HG03521 (cell line): ENCODE results near the gene DUSP5.
A peak's percentile ranks its signal among the peaks of the same experiment; 100 is the strongest.

Source experiments
- ATAC-seq: cut with Tn5 transposase; IDR thresholded peaks from one replicate; pipeline ENCODE4 v1.9.1; 2021; ENCODE audit warnings: mild to moderate bottlenecking, moderate library complexity; ENCODE audit not compliant: unreplicated experiment

Gene DUSP5

DNA sequence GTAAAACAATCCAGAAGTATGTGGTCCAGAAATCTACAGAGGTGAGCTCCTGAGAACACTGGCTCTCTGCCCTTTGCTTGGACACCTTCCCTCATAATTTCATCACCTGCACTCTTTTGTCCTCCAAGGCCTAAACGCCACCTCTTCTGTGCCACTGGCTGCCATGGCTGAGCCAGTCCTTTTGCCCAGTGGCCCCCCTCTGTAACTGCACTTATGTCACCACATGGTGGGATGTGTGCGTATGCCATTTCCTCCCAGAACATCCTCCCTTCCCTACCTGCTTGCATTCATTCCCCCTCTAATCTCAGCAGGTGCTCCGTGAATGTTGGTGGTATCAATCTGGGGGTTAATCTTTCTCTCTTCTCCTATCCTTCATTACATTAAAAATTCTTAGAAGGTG, 17.3 kb upstream of the DUSP5 start:
- ATAC-seq, result no peak

DNA sequence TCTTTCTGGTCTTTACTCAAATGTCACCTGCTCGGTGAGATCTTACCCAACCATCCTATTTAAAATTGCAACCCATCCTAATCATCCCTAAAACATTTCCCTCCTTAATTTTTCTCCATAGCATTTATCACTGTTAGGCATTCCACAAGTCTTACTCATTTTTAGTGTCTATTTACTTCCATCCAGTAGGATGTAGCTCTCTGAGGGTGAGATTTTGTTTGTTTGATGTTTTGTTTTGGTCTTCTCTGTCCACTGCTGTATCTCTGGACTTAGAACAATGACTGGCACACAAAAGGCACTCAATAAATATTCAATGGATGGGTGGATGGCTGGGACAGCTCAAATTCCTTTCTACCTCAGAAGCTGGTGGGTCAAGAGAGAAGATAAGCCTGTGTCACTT, 15.8 kb upstream of the DUSP5 start:
- no peak for ATAC-seq

DNA sequence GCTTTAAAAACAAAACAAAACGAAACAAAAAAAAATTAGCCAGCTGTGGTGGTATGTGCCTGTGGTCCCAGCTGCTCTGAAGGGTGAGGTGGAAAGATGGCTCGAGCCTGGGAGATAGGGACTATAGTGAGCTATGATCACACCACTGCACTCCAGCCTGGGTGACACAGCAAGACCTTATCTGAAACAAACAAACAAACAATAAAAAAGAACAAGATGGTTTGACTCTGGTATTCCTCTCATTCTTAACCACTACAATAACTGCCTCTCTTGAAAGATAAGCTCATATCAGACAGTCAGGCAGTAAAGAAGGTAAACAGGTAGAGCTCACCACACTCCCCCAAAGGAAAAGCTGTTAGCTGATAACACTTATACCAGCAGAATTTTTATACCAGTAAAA, 14.1 kb upstream of the DUSP5 start:
- no peak for ATAC-seq

DNA sequence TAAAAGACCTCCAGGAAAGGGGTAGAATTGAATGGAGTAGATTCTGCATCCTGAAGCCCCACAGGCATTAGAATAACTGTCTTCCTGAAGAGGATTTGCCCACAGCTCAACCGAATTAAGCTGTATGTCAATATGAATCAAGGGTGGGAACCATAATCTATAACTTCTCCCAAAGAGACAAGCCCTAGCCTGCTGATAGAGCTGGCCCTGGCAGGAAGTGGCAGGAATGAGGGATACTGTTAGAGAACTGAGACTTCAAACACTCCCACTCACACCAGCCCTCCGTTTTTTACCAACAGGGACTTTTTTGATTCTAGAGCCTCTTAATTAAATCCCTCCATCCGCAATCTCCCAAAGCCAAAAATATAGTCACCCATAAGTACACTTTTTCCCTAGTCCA, 12.2 kb upstream of the DUSP5 start:
- no peak for ATAC-seq

DNA sequence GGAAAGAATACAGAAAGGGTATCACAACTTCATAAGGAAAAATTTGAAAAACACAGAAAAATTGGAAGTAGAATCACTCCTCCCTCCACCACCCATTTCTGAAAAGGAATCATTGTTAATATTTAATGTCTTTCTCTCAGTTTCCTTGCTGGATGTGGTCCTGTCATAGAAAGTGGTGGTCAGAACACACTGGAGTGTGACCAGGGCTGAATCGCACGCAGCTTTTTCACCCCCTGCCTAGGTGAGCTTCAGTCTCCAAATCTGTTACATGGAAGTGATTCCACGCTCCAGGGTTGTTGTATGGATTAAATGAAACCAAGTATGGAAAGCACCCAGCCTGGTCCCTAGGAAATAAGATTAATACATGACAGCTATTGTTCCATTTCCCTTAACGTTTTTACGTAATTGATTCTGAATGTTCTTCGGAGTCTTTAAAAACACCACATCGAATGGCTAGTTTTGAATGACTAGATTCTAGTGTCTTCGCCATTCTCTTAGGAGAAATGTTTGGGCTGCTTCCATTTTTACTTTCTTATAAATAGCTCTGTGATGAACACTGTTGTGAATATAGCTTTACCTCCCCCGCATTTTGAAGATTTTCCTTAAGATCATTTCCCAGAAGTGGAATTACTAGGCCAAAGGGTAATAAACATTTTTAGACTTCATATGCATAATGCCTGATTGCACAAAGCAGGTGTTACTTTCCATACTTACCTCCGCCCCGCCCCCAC, 10.9 kb upstream of the DUSP5 start:
- no peak for ATAC-seq

DNA sequence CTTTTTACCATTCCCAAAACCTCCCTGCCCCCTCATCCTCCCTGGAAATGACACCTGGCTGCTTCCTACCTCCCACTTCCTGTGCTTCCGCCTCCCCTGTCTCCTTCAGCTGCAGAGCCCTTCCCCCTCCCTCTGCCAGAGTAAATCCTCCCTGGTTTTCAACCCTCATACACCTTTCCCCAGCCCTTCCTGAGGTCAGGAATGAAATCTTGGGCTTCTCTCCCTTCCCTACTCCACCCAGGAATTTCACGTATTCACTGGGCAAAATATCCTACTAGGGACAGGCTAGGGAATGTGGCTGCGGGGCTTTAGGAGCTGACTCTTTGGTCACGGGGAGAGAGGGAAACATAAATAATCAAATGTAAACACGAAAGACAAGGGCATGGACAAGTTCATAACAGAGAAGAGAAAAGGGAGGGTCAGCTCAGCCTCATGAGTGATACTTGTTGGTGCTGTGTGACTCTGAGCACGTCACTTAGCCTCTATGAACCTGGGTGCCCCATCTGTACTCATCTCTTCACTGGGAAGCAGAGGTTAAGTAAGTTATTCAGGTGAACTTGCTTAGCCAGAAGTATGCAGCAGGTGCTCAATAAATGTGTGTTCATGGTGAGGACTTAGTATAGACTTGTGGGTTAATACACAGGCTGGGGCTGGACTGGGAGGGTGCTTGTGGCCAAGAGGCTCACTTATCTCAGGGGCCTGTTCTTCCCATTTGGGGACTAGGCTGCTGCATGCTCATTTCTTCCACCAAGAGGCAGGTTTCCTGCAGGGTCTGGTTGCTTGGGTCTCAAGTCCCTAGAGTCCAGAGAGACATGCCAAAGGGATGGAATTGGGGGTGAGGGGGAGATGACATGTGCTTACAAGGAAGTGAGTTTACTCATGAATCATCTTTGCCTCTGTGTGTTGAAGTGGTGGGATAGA, 10.0 kb upstream of the DUSP5 start:
- no peak for ATAC-seq

DNA sequence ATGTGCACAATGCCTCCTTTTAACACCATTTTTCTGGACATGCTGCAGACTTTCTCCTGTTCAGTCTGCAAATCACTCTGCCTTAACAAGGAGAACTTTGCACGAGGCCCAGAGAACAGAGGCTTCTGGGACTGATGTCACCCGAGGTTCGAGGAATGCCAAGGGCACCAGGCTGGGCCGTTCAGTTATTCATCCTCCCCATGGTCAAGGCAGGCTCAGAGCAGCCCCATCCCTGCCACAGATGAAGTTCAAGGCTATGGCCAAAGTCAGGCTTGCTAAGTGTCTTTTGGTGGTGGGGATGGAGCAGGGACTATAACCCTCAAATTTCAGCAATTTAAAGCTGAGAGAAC, 9.4 kb upstream of the DUSP5 start:
- ATAC-seq, result no peak

DNA sequence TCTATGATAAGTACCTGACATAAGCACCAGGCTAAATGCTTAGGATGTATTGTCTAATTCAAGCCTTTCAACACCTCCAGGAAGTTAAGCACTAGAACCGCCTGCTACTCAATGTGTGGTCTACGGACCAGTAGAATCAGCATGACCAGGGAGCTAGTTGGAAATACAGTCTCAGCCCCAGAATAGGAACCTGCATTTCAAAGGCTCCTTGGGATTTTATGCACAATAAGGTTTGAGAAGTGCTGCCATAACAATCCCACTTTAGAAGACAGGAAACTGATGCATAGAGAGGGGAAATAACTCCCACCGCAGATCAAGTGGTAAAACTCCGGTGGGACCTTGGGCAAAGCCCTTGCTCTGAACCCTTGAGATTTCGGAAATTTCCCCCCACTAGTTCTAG, 8.8 kb upstream of the DUSP5 start:
- ATAC-seq, result no peak

DNA sequence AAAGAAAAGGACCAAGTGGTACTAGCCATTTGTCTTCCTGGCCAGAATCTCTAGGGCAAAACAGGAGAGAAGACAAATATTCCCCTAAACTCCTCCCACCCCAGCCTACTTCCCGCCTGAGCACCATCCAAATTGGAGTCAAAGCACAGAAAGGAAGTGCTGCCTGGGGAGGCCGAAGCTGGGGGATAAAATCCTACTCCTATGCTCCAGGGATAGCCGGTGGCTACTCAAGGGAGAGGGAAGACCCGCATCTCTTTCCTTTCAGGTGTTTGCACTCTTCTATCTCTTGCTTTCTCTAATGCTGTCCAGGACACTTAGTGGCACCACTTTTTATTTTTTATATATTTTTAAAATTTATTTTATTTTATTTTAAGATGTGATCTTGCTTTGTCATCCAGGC, 7.1 kb upstream of the DUSP5 start:
- ATAC-seq, result no peak

DNA sequence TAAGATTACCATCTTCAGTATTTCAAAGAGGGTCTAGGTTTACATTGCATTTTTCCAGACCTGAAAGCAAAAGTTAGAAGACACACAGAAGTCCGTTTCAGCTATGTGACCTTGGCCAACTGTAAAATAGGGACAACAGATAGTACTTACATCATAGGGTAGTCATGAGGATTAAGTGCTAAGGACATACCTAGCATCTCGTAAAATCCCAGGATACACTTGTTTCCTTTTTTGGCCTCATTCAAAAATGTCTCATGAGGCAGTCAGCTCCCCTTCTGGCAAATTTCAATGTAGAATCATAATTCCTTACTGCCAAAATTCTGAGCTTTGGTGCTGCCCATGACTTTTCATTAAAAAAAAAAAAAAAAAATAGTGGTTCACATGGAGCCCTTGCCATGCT, 6.4 kb upstream of the DUSP5 start:
- no peak for ATAC-seq

DNA sequence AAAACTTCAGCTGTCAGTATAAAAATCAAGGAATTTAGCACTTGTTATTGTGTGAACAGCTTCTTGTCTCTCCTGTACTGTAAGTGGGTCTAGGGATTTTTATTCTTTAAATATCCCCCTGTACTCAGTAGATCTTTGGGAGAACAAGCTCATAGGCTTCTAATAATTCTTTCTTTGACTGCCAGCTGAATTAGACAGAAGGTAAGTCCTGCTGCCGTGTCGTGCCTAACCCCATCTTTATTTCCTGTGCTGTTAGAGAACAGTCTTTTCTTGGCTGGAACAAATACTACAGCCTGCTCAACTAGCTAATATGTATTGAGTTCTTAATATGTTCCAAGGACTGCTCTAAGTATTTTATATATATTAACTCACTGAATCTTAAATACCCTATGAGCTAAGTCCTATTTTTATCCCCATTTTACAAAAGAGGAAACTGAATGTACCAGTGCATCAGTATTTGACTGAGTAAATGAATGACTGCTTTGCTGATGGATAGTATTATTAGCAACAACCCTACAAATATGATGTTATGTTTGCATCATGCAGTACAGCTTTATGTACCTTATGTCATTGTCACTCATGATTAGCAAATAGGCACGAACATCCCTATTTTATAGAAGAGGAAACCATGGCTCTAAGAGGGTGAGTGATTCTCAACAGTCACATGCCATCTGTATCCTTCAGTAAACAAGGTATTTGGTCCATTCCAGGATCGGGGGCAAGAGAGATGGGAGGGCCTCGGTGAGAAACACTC, 5.5 kb upstream of the DUSP5 start:
- no peak for ATAC-seq

DNA sequence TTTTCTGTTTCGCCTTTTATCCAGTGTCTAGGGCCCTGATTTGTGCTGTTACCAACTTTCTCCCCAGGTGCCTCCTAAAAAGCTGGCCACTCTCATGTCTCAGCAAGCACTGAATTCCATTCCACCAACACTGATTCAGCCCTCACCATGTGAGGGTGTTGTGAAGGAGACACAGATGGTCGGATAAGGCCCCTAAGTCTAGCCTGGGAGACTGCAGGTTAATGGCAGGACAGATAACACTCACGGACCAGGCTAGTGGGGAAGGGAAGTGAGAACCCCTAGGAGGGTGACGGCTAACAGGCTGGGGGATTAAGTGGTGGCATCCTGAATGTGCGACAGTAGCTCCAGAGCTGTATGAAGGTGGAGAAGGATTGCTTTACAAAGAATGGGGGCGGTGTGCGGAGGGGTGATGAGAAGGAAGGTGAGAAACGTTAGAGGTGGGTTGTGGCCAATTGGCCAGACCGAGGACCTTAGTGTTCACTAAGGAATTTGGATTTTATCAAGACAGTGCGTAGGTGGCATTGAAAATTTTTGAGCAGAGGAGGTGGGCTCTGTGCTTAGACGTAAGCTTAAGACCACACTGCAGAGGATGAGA, 3.8 kb upstream of the DUSP5 start:
- no peak for ATAC-seq

DNA sequence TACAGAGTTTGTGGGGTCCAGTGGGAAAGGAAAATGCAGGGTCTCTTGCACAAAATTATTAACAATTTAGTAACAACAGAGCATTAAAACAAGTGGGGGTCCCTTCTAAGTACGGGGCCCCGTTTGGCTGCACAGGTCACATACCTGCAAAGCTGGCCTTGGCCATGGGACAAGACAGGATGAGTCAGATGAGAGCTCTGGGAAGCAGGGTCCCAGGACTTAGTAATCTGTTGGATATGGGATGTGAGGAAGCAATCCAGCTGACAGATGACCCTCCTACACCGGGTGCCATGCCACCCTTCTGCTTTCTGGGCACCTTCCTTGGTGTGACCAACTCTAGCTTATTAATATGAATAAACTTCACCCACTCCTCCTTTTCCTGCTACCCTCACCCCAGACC, 3.2 kb upstream of the DUSP5 start:
- no peak for ATAC-seq

DNA sequence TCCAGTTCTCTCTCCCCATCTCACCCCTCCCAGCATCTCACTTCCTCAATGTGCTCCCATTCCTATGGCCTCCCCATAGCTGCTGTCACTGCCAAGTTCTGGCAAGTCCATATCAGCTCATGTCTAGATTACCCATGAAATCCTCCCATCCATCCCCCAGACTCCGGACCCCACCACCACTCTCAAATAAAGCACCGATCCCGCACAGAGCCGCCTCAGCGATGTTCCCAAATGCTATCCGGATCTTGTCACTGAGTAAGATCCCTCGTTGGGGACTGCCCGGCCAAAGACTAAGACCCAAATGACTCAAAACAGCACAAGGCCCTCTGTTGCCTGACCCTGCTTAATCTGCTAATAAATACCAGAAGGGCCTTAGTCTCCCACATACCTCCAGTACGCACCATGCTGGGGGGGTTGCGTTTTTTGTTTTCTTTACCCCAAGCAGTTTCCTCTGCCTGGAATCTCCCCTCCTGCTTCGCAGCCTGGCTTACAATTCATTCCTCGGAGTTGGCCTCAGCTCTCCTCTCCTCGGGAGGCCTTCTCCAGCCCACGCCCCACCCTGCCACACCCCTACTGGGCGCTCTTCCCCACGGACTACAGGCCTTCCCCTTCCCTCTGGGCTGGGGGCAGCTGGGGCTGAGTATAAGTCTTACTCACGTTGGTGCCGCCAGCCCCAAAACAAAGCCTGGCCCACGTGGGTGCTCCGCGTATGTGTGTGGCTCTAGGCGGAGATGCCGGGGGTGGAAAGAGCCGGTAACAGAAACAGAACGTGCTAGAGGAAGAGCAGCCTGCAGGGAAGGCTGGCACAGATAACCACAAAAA, 1.8 kb upstream of the DUSP5 start:
- ATAC-seq, result no peak

DNA sequence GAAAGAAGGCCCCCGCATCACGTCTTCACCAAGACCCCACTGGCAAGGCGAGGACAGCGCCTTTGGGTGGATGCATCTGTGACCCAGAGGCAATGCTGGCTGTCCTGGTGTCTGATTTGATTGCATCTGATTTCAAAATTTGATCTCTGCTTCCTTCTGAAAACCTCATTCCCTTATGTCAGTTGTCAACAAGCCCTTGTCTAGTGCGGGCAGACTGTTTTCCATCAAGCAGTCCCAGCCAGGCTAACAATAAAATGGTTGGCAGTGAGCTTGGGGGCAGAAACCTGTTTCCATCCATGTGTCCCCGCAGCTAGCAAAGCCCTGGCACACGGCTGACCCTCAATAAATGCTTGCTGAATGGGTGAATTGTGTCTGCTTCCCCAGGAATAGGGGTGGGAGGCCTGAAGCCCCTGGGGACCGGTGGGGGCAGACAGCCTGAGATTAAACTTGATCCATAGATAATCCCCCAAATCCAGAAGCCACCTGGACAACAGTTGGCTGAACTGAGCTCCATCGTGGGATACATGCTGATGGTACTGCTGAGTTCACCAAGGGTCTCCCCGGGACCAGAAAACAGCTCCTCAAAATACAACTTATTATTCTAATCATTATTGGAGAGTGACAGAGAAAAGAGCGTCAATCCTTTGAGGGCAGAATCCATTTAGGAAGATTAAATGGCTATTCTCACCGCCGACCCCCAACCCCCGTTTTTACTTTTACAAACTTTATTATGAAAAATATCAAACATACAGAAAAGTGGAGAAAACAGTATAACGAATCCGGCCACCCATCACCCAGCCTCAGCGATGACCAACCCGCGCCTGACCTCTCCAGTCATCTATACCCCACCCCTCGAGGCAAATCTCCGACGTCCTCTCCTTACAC, 912 bp upstream of the DUSP5 start:
- no peak for ATAC-seq

DNA sequence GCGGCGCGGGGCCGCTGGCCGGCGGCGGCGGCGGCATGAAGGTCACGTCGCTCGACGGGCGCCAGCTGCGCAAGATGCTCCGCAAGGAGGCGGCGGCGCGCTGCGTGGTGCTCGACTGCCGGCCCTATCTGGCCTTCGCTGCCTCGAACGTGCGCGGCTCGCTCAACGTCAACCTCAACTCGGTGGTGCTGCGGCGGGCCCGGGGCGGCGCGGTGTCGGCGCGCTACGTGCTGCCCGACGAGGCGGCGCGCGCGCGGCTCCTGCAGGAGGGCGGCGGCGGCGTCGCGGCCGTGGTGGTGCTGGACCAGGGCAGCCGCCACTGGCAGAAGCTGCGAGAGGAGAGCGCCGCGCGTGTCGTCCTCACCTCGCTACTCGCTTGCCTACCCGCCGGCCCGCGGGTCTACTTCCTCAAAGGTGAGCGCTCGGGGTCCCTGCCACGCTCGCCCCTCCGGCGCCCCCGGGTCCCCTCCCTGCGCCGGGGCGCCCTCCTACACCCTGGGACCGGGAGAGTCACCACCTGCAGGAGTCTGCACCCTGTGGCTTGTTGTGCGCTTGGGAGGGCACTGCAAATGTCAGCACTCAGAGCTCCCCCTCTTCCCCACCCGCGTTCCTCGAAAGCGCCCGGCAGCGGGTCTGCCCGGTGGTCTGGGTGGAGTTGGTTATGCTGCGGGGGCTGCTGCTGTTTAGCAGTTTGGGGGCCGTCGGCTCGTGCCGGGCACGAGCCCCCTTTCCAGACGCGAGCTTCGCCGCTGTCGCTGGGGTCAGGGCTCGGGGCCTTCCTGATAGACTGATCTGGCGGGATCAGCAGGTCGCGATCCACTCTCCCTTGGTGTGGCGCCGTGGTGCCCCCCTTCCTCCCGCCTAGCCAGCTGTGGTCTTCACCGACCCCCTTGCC, 627 bp downstream of the DUSP5 start:
- ATAC-seq, result peak; percentile 20

DNA sequence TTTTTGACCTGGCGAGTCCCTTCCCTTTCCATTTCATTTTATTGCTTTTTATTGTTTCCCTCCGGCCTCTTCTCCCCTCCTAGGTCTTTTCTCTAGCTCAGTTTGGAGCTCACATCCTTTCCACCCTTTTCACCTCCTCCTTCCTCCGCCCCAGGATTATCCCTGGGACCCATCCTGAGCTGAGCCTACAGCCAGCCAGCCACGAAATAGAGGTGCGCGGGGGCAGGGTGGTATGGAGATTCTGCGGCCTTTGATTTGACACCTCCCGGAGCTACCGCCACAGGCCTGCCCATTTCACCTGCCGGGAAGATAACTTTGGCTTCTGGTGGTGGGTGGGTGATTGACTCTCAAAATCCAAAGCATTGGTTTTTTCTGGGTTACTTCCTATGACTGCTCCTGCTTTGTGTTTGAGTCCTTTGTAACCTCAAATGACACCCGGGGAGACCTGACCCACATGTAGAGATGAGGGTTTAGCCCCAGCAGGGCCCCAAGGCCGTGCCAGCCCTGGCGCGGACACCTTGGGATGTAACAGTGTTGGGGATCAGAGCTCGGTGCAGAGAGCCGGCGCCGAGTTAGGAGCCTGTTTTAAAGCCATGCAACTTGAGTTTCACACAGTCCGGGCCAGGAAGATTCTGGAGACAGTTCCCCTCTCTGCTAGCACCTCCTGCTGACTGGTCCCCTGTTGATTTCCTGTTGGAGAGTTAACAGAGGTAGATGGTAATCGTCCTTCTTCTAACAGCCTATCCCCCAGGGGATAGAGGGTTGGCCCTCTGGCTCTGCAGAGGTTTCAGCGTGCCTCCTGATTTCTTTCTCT, 1.5 kb downstream of the DUSP5 start:
- no peak for ATAC-seq
